Left lobe of liver (tissue), 2 donors: Measurements from ENCODE around the gene MRRF. TPM values are rescaled to one million over a fixed set of nuclear protein-coding genes. Genes with fewer than 3 reads are reported as not detected.
"Not testable (repeated sequence)": the region's sequence is repeated elsewhere in the genome, so short reads cannot be mapped to it uniquely, and the experiment has no call there.

Source experiments
- ATAC-seq: fragments of 200-7000 bp; cut with Tn5 transposase; one replicate; pipeline ENCODE4 v1.9.1; 2020; ENCODE audit warnings: mild to moderate bottlenecking, moderate library complexity
- DNase-seq: peaks from one replicate; pipeline ENCODE4 v3.0.0-alpha.2; 2020; ENCODE audit warnings: low spot score
- total RNA-seq: library from RNA; stranded (reverse); gene quantifications from one replicate; pipeline ENCODE4 v1.2.1, GENCODE V29; 2021
- donor health status: DM: no; HTN: no; CAD: no; lungs with moderate emphysema.
- donor health status: DM: no; HTN: yes; CAD: no.

The MRRF gene
- total RNA-seq, 1 donor from 2014 or later, result 16.3 TPM

DNA sequence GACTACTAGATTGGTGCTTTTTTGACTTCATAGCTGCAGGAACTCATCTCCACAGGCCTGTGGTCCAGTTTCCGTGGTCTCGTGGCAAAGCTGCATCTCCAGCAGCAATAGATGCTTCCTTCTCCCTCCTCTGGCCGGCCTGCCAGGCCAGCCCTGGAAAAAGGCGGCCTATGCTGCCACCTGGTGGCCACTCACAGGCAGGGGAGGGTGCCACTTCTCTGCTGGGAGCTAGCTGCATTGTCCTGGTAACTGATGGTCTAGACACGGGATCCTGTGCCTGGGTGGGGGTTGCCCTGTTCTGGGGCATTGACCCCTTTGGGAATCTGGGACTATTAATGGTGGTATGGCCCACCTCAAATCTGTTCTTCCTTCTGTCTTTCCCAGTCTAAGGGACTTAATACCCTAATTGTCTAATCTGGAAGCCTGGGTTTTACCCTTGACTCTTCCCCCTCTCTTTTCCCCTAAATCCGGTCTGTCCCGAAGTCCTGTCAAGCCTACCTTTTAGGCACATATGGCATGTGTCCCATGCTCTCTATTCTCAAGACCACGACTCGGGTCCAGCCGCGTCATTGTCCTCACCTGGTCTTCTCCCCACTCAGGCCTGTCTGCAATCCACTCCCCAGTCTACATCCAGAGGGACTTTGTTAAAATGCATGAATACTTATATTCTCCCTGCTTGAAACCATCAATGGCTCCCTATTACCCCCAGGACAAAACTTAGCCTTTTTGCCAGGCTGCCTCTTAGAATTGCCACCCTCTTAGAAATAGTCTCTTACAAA, 86.1 kb downstream of the MRRF start:
- DNase-seq, result peak; percentile 83
- ATAC-seq, result peak; percentile 88

GRCh38 chr9:122354536-122355199, 90.0 kb downstream of the MRRF start:
- DNase-seq (no peak), ATAC-seq (peak; percentile 40)

DNA sequence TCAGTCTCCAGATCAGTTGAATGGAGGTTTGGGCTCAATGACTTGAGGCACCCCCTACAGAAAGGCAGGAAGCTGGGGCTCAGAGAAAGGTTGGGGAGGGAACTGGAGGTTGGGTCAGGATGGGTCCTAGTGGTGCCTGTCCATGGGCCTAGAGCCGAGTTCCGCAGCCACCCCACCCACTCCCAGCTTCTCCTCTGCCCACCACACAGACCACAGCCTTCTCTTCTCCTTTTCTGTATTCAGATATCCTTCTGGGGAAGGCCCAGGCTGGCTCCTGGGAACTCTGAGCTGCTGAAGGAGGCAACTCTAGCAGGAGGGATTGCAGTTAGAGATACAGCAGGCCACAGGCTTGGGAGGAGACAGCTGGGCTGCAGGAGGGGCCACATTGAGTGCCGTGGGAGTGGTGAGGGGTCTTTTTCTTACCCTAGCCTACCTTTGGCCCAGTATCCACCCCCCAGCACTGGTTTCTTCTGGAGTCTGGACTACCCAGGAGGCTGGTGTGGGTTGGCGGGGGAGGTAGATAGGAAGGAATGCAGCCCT, 90.7 kb downstream of the MRRF start:
- DNase-seq, result no peak
- ATAC-seq, result no peak

GRCh38 chr9:122356627-122357026, 91.9 kb downstream of the MRRF start:
- DNase-seq (no peak), ATAC-seq (no peak)

DNA sequence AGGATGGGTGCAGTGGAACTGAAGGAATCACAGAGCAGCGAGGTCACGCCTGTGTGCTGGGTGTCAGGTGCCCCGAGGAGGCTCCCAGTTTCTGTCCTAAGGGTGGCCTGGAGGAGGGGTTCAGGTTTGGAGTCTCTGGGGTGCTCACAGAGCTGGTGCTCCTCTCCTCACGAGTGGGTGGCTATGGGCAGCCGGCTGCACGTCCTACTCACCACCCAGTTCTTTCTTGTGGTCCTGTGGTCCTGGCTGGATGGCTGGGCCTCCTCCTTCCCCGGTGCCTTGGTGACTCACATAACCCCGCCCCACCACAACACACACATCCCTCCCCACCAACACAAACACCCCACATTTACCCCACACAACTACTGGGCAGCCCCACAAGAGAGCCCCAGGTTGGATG, 96.2 kb downstream of the MRRF start:
- ATAC-seq, result no peak
- DNase-seq, result no peak

- DNase-seq, ATAC-seq: not testable (repeated sequence)
Observed at GRCh38 chr9:122363131-122363530, 98.4 kb downstream of the MRRF start.

- DNase-seq, result no peak
- no peak for ATAC-seq
Observed at GRCh38 chr9:122364117-122364782, 99.6 kb downstream of the MRRF start.

DNA sequence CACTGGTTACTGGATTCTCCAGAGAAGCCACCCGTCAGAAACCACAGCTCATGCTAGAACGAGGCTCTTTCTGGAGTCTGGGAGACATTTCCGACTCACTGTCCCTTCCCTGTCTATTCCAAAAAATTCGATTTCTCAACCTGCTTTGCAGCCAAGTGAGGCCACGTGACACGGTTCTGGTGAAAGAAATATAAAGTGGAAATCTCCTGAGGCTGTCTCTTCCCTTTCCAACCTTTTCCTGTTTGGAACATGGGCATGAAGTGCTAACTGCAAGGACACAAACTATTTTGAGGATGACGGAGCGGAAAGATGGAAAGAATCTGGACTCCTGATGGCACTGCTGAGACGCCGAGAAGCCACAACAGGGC, 100.1 kb downstream of the MRRF start:
- ATAC-seq (no peak), DNase-seq (no peak)

GRCh38 chr9:122366074-122366660, 101.5 kb downstream of the MRRF start:
- ATAC-seq (no peak), DNase-seq (no peak)

GRCh38 chr9:122367065-122367464, 102.4 kb downstream of the MRRF start:
- no peak for ATAC-seq
- DNase-seq, result no peak

DNA sequence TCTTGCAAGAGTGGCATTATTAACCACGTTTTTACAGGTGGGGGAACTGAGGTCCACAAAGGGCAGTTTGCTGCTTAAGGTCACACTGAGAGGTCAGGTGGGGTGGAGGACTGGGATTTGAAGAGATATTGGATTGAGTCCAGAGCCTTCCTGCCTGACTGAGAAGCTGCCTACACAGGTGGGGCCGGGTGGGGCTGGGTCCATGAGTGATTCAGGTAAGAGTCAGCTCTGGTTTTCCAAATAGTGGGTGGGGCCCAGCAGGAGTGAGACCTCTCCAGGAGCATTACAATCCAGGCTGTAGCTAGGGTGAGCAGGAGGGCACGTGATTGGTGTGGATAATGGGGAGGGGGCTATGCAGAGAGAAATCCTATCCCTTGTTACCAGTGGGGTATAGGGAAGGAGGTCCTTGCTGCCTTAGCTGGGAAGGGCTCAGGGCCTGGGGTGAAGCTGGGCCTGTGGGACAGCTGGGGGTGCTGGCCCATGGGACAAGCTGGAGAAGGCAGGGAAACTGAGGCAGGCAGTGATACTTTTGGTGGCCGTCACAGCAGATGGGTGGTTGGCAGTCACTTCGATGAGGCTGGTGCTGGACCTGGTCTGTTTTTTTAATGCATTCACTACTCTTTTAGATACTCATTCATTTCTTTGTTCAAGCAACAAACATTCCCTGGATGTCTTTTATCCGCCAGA, 103.2 kb downstream of the MRRF start:
- no peak for ATAC-seq
- DNase-seq, result no peak

DNA sequence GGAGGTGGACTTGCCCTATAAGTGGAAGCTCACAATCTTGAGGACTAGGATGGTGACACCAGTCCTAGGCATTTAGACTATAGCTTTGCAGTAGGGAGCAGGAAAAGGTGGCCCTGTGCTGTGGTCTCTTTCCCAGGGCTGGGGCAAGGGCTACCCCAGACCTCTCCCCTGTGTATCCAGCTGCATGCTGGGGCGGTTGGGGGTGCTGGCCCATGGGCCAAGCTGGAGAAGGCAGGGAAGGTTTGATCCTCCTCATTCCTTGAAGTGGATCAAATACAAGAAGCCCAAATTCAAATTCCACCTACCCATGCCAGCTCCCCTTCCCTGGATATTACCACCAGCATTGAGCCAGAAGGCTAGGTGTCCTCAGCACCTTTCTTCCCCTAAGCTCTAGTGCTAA, 104.0 kb downstream of the MRRF start:
- DNase-seq (no peak), ATAC-seq (no peak)

- ATAC-seq (peak; percentile 43), DNase-seq (no peak)
Observed at GRCh38 chr9:122370303-122370702, 105.6 kb downstream of the MRRF start.

DNA sequence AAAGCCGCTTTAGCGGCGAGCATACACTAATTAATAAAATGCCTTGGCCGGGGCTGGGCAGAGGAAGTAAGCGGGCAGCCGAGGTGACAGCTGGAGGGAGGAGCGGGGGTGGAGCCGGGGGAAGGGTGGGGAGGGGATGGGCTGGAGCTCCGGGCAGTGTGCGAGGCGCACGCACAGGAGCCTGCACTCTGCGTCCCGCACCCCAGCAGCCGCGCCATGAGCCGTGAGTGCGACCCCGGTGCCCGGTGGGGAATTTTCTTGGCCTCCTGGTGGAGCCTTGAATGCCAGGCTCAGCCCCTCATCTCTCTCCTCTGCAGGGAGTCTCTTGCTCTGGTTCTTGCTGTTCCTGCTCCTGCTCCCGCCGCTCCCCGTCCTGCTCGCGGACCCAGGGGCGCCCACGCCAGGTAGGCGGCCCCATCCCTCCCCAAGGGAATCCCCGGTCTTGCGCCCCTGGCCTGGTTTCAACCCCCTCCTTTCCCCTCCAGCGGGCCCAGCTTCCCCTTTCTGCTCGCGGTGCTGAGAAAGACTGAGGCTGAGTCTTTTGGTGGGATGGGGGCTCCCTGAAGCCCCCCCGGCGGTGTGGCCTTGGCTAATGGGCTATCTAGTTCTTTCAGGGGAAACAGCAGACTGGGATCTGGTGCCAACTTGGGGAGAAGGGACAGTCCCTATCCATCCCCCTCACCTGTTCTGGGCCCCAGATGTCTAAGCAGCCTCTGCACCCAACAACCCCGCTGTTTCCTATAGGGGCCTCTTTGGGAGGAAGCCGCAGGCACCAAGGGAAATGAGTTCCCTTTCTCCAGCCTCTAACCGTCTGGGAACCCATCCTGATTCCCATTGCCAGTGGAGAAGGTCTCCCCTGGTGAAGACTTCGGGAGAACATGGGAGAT, 106.4 kb downstream of the MRRF start, which contains the start of gene PTGS1:
Gene PTGS1 (plus strand): TSS at position 156 of the 887 bp plus-strand sequence. CDS start 61 bp downstream, at position 217.
- no peak for DNase-seq
- ATAC-seq, result peak; percentile 71

DNA sequence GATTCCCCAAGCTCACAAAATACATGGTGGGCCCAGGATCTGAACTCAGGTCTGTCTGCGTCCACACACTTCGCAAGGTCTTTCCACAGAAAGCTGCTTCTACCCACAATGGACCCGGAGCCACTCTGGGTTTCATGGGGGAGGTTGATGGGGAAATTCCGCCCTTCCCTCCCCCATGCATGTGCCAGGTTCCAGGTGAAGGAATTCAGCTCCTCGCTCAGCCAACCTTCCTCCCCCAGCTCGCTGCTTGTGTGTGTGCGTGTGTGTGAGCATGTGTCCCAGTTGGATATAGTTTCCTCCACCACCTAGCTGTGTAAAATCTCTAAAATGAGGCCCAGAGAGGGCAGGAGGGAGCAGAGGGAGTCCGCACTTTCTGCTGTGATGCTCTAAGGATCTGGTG, 107.2 kb downstream of the MRRF start:
- ATAC-seq (no peak), DNase-seq (no peak)

DNA sequence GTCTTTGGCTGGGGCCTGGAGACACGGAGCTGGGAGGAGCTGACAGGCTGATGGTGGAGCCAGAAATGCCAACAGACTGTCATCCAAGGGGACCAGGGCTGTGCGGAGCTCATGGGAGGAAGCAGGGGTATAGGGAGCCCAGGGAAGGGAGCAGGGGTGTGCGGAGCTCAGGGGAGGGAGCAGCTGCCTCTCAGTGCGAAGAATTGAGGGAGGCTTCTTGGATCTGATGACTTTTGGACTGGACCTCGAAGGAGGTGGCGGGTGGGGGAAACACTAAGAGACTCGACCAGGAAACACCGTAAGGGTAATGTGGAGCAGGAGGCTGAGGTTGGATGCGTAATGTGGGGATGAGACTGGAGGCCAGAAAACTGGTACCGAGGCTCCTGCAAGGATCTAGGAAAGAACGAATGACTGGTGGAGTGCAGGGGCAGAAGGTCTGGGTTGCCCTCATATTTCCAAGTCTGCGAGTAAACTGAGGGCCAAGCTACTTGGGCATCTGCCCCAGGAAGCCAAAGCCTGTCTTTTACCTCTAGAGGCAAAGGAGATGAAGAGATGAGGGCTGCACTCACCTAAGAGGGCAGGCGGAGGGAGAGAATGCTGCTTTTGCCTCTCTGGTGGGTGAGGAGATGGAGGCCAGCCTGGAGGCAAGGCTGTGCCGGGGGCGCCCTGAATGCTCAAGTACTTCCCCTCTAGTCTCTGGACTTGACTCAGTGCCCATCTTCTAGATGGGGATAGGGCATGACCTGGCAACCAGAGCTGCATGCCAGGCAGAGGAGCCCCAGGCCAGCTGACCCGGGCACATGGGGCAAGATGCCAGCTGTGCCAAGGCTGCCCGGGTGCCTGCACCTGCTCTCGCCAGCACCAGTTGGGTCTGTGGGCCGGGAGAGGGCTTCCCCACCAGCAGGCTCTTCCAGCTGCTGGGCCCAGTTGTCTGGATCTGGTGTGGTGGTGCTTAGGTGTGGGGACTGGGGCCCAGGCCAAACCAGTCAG, 108.5 kb downstream of the MRRF start:
- ATAC-seq (no peak), DNase-seq (no peak)

DNA sequence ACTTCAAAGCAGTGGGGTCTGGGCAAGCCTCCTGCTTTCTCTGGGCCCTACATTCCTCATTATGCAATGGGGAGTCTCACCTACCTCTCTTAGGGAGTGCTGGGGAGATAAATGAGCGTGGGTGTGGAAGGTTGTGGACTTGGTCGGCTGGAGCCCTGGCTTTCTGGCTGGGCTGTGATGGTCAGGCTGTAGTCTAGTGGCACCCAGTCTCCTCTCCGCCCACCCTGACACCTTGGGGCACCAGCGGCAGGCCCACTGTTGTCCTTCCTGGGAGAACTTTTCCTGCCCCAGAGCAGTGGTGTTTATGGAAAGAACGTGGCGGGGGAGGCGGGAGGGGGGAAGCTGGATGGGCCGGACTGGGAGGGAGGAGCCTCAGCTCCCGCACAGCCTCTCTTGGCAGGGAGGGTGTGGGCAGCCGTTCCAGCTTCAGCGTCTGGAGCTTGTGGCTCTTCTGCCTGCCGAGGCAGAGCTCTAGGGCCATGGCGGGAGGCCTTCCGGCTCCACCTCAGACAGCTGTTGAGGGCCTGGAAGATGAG, 110.3 kb downstream of the MRRF start:
- ATAC-seq (peak; percentile 49), DNase-seq (no peak)

- ATAC-seq, result no peak
Observed at GRCh38 chr9:122376796-122377195, 112.1 kb downstream of the MRRF start.

More at GRCh38 chr9:122376796-122377195, 112.1 kb downstream of the MRRF start:
- no peak for DNase-seq
